K562 (cell line): Measurements from ENCODE around the gene EIF4E2.

Source experiments
- GTF2E2 ChIP-seq: fragments of 200-800 bp; sonication (Bioruptor generic); IDR thresholded peaks from 2 replicates; pipeline ENCODE4 v1.6.1; 2016; ENCODE audit warnings: missing genetic modification characterization, missing compliant biosample characterization
- HCFC1 ChIP-seq: IDR thresholded peaks from 2 replicates; pipeline ENCODE4 v1.6.1; 2012; ENCODE audit warnings: low read depth, low read length, improper control_type of control experiment
- HMG20A ChIP-seq: fragments of 450-650 bp; formaldehyde crosslinking; conservative IDR thresholded peaks from 2 replicates; pipeline ENCODE4 v1.4.0; 2020; ENCODE audit warnings: mild to moderate bottlenecking, mixed read lengths
- JUND ChIP-seq, 2 experiments: IDR thresholded peaks; 2 replicates in 1 of 2; 3 replicates in 1 of 2; pipeline ENCODE4 v1.6.1; 2011; ENCODE audit warnings: borderline replicate concordance in 2 of 2, low read depth in 2 of 2, low read length in 2 of 2, improper control_type of control experiment in 1 of 2, missing biosample characterization in 1 of 2, missing genetic modification characterization in 1 of 2, missing genetic modification reagents in 1 of 2
- MAFK ChIP-seq: IDR thresholded peaks from 2 replicates; pipeline ENCODE4 v1.6.1; 2011; ENCODE audit warnings: low read length, improper control_type of control experiment
- NEUROD1 ChIP-seq: fragments of 150-350 bp; IDR thresholded peaks from 2 replicates; pipeline ENCODE4 v1.6.1; 2014; ENCODE audit warnings: borderline replicate concordance, low read length, low read depth; ENCODE audit not compliant: partially characterized antibody
- TF ChIP-seq, protein P1 (sequence below): sonication (generic); formaldehyde crosslinking; IDR thresholded peaks from 2 replicates; pipeline ENCODE4 v1.8.0; 2022; ENCODE audit warnings: mild to moderate bottlenecking, low read depth, missing genetic modification reagents
- TF ChIP-seq, protein P2 (sequence below), 3 experiments: IDR thresholded peaks in 2 of 3; conservative IDR thresholded peaks in 1 of 3; 2 replicates each; pipeline ENCODE4 v1.5.1; 2011 to 2012; ENCODE audit warnings: low read length in 3 of 3, mild to moderate bottlenecking in 3 of 3, control low read depth in 2 of 3, improper control_type of control experiment in 1 of 3, inconsistent platforms in 1 of 3, low read depth in 1 of 3, mixed read lengths in 1 of 3, moderate library complexity in 1 of 3; ENCODE audit not compliant: insufficient read depth in 2 of 3
- TF ChIP-seq, protein P3 (sequence below): sonication (generic); formaldehyde crosslinking; IDR thresholded peaks from 2 replicates; pipeline ENCODE4 v1.8.0; 2022; ENCODE audit warnings: mild to moderate bottlenecking, missing genetic modification reagents, borderline replicate concordance
- TF ChIP-seq, protein P4 (sequence below): sonication (generic); formaldehyde crosslinking; IDR thresholded peaks from 2 replicates; pipeline ENCODE4 v1.9.0; 2022; ENCODE audit warnings: mild to moderate bottlenecking, missing genetic modification reagents
- TF ChIP-seq, protein P5 (sequence below): fragments of 250-450 bp; sonication (Bioruptor Pico); IDR thresholded peaks from 2 replicates; pipeline ENCODE4 v1.8.0; 2021; ENCODE audit warnings: borderline replicate concordance, mild to moderate bottlenecking, moderate library complexity; ENCODE audit not compliant: poor library complexity, severe bottlenecking

DNA sequence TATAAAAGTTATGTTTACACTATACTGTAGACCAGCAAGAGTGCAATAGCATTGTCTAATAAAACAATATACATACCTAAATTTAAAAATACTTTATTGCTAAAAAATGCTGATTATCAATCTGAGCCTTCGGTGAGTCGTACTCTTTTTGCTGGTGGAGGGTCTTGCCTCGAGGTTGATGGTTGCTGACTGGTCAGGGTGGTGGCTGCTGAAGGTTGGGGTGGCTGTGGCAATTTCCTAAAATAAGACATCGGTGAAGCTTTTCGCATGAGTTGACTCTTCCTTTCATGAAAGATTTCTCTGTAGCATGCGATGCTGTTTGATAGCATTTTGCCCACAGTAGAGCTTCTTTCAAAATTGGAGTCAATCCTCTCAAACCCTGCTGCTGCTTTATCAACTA, 2.5 kb upstream of the EIF4E2 start:
- TF ChIP-seq, protein P1, sequence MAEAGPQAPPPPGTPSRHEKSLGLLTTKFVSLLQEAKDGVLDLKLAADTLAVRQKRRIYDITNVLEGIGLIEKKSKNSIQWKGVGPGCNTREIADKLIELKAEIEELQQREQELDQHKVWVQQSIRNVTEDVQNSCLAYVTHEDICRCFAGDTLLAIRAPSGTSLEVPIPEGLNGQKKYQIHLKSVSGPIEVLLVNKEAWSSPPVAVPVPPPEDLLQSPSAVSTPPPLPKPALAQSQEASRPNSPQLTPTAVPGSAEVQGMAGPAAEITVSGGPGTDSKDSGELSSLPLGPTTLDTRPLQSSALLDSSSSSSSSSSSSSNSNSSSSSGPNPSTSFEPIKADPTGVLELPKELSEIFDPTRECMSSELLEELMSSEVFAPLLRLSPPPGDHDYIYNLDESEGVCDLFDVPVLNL, result no peak
- TF ChIP-seq, protein P2, sequence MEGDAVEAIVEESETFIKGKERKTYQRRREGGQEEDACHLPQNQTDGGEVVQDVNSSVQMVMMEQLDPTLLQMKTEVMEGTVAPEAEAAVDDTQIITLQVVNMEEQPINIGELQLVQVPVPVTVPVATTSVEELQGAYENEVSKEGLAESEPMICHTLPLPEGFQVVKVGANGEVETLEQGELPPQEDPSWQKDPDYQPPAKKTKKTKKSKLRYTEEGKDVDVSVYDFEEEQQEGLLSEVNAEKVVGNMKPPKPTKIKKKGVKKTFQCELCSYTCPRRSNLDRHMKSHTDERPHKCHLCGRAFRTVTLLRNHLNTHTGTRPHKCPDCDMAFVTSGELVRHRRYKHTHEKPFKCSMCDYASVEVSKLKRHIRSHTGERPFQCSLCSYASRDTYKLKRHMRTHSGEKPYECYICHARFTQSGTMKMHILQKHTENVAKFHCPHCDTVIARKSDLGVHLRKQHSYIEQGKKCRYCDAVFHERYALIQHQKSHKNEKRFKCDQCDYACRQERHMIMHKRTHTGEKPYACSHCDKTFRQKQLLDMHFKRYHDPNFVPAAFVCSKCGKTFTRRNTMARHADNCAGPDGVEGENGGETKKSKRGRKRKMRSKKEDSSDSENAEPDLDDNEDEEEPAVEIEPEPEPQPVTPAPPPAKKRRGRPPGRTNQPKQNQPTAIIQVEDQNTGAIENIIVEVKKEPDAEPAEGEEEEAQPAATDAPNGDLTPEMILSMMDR (IDR thresholded peaks at IDR 0.05 in 2 of 3, conservative IDR thresholded peaks at IDR 0.05 in 1 of 3; ENCODE audit: insufficient read depth in 2 of 3, low read depth in 1 of 3, low read length in 3 of 3), result no peak
- no peak for TF ChIP-seq NEUROD1
- no peak for TF ChIP-seq MAFK
- no peak for TF ChIP-seq GTF2E2 (tag)
- TF ChIP-seq, protein P3, sequence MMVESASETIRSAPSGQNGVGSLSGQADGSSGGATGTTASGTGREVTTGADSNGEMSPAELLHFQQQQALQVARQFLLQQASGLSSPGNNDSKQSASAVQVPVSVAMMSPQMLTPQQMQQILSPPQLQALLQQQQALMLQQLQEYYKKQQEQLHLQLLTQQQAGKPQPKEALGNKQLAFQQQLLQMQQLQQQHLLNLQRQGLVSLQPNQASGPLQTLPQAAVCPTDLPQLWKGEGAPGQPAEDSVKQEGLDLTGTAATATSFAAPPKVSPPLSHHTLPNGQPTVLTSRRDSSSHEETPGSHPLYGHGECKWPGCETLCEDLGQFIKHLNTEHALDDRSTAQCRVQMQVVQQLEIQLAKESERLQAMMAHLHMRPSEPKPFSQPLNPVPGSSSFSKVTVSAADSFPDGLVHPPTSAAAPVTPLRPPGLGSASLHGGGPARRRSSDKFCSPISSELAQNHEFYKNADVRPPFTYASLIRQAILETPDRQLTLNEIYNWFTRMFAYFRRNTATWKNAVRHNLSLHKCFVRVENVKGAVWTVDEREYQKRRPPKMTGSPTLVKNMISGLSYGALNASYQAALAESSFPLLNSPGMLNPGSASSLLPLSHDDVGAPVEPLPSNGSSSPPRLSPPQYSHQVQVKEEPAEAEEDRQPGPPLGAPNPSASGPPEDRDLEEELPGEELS (CRISPR knock-in tag), result no peak
- TF ChIP-seq HMG20A, result no peak
- no peak for TF ChIP-seq HCFC1
- TF ChIP-seq, protein P4, sequence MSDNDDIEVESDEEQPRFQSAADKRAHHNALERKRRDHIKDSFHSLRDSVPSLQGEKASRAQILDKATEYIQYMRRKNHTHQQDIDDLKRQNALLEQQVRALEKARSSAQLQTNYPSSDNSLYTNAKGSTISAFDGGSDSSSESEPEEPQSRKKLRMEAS (CRISPR knock-in tag), result no peak
- no peak for TF ChIP-seq JUND (IDR thresholded peaks at IDR 0.05; ENCODE audit: borderline replicate concordance, low read depth, low read length)
- TF ChIP-seq JUND (tag; IDR thresholded peaks at IDR 0.05; ENCODE audit: borderline replicate concordance, low read depth, low read length), result no peak
- TF ChIP-seq, protein P5, sequence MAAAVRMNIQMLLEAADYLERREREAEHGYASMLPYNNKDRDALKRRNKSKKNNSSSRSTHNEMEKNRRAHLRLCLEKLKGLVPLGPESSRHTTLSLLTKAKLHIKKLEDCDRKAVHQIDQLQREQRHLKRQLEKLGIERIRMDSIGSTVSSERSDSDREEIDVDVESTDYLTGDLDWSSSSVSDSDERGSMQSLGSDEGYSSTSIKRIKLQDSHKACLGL (CRISPR knock-in tag), result no peak
